Hepatic stellate cell (primary cell): Measurements from ENCODE around the gene C1QTNF7.

Experiments
- DNase-seq: peaks from one replicate; pipeline ENCODE4 v3.0.0; 2011; ENCODE audit warnings: low spot score

C1QTNF7 gene

DNA sequence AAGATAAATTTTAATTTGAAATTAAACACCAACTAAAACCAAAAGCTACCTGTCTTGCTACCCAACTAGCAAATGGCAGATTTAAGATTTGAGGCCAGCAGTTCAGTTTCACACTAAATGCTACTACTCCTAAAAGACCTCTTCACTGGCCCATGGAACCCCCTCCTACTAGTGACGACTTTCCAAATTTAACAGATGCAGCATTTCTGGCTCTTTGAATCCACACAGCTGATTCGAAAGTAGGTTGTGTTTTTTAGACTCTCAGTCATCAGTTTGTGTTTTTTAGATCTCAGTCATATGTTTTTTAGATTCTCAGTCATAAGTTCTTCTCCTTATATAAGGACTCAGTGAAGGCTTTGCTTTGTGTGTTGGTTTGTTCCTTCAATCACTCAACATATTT is 30.8 kb downstream of the C1QTNF7 start:
- DNase-seq, result no peak

DNA sequence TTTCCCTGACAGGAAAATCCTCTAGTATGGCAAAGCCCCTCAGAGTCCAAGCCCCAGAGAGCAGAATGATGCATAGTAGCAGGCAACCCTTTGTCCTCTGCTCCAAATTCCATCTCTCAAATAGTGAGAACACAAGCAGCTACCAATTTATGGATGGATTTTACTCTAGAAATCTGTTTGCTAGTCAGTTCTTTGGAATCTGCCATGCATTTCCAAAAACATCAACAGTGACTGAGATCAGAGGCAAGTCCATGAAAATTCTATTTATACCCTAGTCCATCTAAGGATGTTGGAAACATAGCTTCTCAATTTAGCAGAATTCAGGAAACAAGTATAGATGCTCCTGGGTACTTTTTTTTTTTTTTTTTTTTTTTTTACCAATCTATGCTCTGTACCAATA is 31.9 kb downstream of the C1QTNF7 start:
- DNase-seq, result no peak

DNA sequence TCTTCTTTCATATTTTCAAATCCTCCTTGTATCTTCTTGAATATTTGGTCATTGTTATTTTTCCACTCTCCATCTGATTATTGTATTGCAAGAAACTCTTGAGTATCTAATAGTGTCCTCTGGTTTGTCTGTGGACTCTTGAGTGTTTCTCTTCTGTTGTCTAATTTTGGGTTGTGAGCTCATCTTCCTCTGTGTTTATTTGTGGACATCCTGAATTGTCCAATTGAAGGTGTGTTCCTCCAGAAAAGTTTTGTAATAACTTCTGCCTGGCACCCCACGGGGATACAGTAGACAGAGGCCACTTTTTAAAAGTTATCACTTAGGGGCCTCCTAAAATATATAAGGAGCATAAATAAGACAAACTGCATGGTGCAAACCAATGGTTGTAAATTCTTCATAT is 38.8 kb downstream of the C1QTNF7 start:
- no peak for DNase-seq

DNA sequence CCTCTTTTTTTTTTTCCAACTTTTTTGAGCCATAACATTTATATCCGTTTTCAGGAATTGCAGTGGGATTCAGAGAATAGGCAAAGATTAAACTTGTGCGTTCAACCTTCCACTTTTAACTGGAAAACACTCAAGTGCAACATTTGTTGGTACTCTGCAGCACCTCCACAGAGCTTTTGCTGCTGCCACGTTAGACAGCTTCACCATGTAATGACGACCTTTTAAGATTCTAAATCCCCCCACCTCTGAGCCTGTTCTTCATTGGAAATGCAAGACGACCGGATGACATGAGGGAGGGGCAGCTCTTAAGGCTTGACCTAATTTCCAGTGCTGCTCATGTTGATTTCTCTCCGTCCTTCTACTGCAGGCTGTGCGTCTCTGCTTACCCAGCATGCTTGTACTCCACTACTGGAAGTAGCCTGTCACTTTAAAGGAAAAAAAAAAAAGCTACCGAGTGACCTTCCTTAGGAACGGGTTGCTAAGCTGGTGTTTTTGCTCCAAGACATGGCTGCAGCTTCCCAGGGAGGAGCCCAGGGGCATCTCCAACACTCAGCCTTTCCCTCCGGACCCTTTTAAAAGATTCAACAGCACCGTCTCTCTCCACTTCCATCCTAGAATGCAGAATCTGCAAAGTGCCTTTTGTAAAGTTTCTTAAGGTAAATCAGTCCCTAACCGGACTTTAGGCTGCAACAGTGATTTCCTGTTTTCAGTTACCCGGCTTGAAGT is 41.7 kb downstream of the C1QTNF7 start, which contains the start of gene CC2D2A:
TSS of gene CC2D2A (plus strand) at position 481 of the 726 bp plus-strand sequence. CDS start 6,051 bp downstream, outside the sequence.
- DNase-seq, result peak; percentile 40

DNA sequence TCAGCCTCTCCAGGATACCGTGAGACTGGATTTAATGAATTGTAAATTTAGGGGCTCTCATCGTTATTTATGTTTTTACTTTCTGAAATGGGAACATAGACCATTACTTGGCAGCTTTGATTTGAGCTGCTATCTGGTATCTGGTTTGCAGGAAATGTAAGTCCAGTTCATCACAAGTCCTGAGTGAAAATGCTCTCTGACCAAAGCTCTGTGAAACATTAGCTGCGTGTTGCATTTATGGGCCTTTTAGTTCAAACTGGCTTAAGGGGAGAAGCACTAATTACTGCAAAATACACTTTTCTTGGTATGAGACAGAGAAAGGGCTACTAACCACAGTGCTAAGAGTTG is 42.3 kb downstream of the C1QTNF7 start:
- DNase-seq, result no peak

DNA sequence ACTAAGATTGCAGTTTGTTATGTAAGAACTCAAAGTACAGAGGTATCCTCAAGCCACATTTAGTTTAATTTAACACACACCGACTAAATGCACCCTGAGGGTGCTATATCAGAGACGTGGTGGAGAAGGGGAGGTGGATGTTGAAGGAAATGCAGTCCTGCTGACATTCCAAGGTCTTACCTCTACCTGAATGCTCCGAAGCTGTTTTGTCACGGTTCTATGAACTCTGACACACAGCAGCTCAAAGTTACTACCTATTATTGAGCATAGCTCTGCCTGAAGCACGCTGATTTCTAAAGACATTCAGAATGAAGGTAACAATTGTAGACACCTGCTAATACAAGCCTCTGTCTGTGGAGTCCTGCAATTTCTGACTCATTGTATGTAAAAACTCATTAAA is 48.6 kb downstream of the C1QTNF7 start:
- DNase-seq, result no peak

DNA sequence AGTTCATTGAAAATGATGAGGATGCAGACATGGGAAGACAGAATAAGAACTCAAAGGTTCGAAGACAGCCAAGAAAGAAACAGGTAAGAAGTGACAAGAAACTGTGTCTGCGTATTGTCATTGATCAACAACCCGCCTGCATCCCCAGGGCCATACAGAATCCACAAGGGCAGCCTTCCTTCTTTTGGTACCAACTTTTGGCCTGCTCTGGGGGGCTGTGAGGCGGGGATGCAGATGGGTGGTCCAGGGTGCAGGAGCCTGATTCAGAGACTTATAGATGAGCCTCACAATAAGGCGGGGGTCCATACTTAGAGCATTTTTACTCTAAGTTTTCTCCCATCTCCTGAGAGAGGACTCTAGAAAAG is 50.9 kb downstream of the C1QTNF7 start:
- DNase-seq, result no peak

DNA sequence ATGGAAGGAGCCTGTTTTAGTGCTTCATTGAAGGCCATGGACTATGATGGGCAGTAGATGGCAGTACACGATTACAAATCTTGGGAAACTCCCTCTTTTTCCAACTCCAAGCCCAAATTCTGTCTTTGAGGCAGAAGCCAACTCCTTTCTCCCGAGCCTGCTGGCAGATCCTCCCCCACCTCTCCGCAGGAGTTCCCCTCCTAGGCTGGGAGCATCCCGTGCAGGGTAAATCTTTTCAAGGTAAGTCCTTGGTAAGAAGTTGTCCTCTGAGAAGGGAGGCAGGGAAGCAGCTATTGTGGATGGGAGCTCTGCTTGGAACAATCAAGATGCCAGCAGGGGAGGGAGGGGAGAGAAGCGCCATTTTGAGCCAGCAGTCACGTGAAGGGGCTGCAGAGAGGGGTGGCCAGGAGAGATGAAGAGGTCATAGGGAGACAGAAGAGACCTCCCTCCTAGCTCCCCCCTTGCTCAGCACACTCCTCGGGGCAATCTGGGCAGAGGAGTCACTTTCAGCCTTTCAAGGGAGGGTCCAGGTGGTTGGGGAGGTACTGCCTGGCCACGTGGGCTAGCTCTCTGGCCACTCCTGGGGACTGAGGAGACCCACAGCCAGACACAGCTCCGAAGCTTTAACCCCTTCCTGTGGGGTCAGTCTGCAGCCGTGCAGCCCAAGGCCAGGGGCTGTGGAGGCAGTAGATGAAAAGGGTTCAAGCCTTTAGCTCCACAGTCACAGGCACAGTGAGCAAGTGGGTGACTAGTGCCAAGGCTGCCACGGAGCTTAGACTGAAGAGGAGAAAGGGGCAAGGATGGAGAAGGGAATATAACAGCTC is 51.5 kb downstream of the C1QTNF7 start:
- peak; percentile 58 for DNase-seq

DNA sequence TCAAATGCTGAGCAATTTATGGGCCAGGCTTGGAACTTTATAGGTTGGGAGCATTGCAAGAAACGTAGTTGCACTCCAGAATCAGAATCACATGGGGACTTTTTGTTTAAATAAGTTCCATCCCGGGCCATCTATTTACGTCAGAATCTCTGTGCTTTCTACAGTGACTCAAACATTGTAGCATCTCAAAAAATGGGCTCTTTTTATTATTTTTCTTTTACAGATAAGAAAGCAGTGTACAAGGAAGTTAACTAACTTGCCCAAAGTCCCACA is 52.0 kb downstream of the C1QTNF7 start:
- no peak for DNase-seq

DNA sequence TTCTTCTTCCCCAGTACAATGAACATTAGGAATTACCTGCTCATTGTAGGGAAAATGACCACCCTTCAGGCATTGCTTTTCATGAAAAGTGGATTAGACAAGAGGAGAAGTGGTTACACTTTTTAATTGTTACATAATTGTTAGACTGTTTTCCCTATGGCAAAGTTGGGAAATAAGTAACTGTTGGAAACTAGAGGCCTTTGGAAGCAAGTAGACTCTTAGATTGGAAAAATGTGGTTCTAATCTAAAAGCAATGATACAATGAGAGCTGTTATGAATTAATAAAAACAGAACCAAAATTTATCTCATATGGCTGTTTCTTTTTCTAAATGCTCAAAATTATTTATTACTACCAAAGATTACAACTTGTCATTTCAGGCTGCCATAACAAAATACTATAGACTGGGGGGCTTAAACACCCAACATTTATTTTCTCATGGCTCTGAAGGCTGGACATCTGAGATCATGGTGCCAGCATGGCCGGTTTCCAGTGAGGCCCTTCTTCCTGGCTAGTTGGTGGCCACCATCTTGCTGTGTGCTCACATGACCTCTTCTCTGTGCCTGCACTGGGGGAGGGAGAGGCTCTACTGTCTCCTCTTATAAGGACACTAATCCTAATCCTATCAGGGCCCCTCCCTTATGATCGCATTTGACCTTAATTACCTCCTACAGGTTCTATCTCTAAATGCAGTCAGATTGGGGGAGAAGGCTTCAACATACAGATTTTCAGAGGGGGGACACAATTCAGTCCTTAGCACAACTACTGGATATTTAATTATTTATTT is 54.3 kb downstream of the C1QTNF7 start:
- no peak for DNase-seq

DNA sequence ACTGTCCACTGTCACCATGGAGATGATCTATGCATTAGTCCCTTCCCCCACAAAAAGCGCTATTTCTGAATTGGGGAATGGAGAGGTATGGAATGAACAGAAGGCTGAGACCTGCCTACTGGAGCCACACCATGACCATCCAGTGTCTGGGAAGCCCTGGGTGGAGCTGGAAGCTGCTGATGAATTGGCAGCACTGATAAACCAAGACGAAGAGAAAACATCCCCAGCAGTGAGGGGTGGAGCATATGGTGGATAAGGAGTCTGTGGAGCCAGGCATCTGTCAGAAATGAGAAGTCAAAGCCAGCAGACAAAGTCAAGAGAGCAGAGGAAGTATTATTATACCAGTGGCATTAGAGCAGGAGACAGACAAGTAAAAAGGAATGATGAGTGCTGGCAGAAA is 55.0 kb downstream of the C1QTNF7 start:
- DNase-seq, result no peak

DNA sequence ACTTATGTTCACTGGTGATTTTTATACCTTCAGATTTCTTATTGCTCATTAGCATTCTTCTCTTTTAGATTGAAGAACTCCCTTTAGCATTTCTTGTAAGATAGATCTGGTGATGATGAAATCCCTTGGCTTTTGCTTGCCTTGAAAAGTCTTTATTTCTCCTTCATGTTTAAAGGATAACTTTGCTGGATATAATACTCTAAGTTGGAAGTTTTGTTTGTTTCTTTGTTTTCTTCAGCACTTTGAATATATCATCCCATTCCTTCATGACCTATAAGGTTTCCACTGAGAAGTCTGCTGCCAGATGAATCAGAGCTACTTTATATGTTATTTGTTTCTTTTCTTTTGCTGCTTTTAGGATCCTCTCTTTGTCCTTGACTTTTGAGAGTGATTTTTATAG is 60.3 kb downstream of the C1QTNF7 start:
- DNase-seq, result no peak

DNA sequence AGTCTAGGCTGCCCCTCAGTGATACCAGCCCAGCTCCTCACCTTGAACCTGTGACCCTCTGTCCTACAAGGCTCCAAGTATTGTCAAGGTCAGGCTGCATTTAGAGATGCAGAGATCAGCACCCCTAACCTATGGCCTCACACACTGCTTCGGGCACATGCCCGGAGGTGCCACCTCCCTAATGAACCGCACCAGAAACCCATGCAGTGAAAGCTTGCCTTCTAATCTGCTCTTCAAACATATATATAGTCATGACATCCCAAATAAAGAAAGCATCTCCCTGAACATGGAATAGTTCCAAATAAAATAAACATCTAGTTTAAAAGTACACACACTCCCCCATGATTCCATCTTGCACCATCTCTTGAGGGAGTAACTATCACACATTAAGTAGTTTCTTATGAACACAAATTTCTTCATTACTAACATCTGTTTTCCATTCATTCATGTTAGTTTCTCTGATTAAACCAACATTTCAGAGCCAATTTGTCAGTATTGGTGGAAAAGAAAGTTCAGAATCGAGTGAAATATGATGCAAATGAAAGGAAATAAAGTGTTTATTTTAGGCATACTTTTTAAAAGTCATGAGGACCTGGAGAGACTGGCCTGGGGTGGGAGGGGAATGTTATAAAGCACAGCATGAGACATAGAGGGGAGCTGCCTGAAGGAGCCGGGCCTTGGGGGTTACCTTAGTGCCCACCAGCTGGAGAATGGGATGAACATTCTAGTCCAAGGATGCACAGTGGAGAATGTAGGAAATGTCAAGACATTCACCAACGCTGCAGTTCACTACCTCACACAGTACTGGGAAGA is 61.0 kb downstream of the C1QTNF7 start:
- peak; percentile 39 for DNase-seq

DNA sequence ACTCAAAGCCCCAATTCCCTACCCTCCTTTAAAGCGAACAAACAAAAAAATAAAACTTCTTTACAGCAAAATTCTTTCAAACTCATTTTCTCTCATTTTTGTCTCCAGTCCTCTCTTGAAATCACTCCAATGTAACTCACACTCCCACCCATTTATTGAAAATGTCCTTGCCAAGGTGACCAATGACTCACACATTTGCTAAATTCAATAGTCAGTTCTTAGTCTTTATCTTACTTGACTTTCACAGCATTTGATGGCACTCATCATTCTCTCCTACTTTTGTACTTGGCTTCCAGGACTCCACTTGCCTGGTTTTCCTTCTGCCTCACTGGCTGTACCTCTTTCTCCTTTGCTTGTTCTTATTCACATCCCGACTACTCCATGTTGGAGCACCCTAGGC is 61.7 kb downstream of the C1QTNF7 start:
- no peak for DNase-seq

DNA sequence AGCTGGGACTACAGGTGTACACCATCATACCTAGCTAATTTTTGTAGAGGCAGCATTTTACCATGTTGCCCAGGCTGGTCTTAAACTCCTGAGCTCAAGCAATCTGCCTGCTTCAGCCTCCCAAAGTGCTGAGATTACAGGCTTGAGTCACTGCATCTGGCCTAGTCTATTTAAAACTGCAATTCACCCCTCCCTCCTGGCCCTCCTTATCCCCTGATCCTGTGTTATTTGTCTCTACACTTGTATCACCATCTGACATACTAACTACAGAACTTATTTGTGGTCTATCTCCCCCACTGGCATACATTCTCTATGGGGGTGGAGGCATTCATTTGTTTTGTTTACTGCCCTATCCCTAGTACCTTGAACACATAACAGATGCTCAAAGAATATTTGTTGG is 65.6 kb downstream of the C1QTNF7 start:
- no peak for DNase-seq

DNA sequence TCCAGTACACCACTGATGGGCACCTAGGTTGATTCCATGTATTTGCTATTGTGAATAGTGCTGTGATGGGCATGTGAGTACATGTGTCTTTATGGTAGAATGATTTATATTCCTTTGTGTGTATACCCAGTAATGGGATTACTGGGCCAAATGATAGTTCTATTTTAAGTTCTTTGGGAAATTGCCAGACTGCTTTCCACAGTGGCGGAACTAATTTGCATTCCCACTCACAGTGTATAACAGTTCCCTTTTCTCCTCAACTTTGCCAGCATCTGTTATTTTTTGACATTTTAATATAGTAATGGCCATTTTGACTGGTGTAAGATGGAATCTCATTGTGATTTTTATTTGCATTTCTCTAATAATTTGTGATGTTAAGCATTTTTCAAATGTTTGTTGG is 67.8 kb downstream of the C1QTNF7 start:
- no peak for DNase-seq
